GM12878 (cell line): ENCODE data around the gene TRNT1. TPM values are rescaled to one million over a fixed set of nuclear protein-coding genes. Genes with fewer than 3 reads are reported as not detected.

ENCODE experiments used
- ATAC-seq: fragments of 200-7000 bp; cut with Tn5 transposase; 3 replicates; pipeline ENCODE4 v1.9.1; 2020; ENCODE audit warnings: mild to moderate bottlenecking, moderate library complexity
- BruUV-seq: library from RNA; stranded (reverse); fragments of 400-500 nt; replicated peaks from 2 replicates; lab custom pipeline; 2021; lab: Mats Ljungman, UMichigan
- CTCF ChIA-PET: fragments of 300-600 bp; sonication (Branson Sonifier 250); formaldehyde crosslinking; extraction: SDS; loops from one replicate; lab custom pipeline; 2021; ENCODE audit warnings: inconsistent platforms; lab: Yijun Ruan, JAX
- POLR2A ChIA-PET: fragments of 350-600 bp; formaldehyde crosslinking; extraction: SDS; loops from one replicate; lab custom pipeline; 2021; ENCODE audit warnings: inconsistent platforms; lab: Charles Lee
- RAD21 ChIA-PET: fragments of 300-600 bp; sonication (Branson Sonifier 250); formaldehyde crosslinking; loops from one replicate; lab custom pipeline; 2023; ENCODE audit warnings: antibody characterized with exemption; ENCODE audit not compliant: unreplicated experiment; lab: Charles Lee
- SMC1A ChIA-PET: fragments of 300-600 bp; sonication (Branson Sonifier 250); formaldehyde crosslinking; loops from one replicate; lab custom pipeline; 2023; ENCODE audit not compliant: unreplicated experiment, uncharacterized antibody; lab: Charles Lee
- DNase-seq: peaks from one replicate; pipeline ENCODE4 v3.0.0-alpha.2; 2011; ENCODE audit warnings: low read depth, low spot score
- FAIRE-seq: peaks from 3 replicates; lab custom pipeline; 2011; peaks lifted over from hg19 to GRCh38; lab: Jason Lieb, UNC
- H2AFZ ChIP-seq: 2 replicates; pipeline ENCODE4 v1.6.0; 2011; ENCODE audit warnings: low read depth, low read length, control low read depth; ENCODE audit not compliant: control insufficient read depth
- H3K27ac ChIP-seq: 2 replicates; pipeline ENCODE4 v1.5.1; 2011; ENCODE audit warnings: control low read depth; ENCODE audit not compliant: control insufficient read depth, insufficient read depth
- H3K27me3 ChIP-seq, 2 experiments: replicated peaks in 1 of 2; 2 replicates each; pipeline versions ENCODE4 v1.6.0 to v1.6.1; 2011; ENCODE audit warnings: low read length in 1 of 2; ENCODE audit not compliant: control insufficient read depth in 2 of 2, insufficient read depth in 2 of 2
- H3K36me3 ChIP-seq, 2 experiments: 2 replicates each; pipeline ENCODE4 v1.5.1; 2011; ENCODE audit warnings: low read length in 1 of 2; ENCODE audit not compliant: control insufficient read depth in 2 of 2, insufficient read depth in 2 of 2
- H3K4me1 ChIP-seq: 2 replicates; pipeline ENCODE4 v1.6.1; 2011; ENCODE audit warnings: mild to moderate bottlenecking, low read length, moderate library complexity, mixed read lengths; ENCODE audit not compliant: control insufficient read depth, insufficient read depth
- H3K4me2 ChIP-seq: 2 replicates; pipeline ENCODE4 v1.6.0; 2011; ENCODE audit warnings: control low read depth; ENCODE audit not compliant: control insufficient read depth, insufficient read depth
- H3K4me3 ChIP-seq: fragments of 200-600 bp; sonication (generic); 2 replicates; pipeline ENCODE4 v1.5.1; 2016
- H3K79me2 ChIP-seq: 2 replicates; pipeline ENCODE4 v1.6.0; 2011; ENCODE audit warnings: low read length; ENCODE audit not compliant: control insufficient read depth, insufficient read depth
- H3K9ac ChIP-seq: 2 replicates; pipeline ENCODE4 v1.8.0; 2011; ENCODE audit warnings: low read length, control low read depth, mixed read lengths; ENCODE audit not compliant: control insufficient read depth, insufficient read depth
- H3K9me3 ChIP-seq: replicated peaks from 3 replicates; pipeline ENCODE4 v1.5.1; 2011; ENCODE audit warnings: mild to moderate bottlenecking, low read length; ENCODE audit not compliant: control insufficient read depth, insufficient read depth
- H4K20me1 ChIP-seq: 2 replicates; pipeline ENCODE4 v1.6.0; 2011; ENCODE audit not compliant: control insufficient read depth, insufficient read depth
- HSF1 ChIP-seq: fragments of 150-350 bp; IDR thresholded peaks from 2 replicates; pipeline ENCODE4 v1.6.1; 2014; ENCODE audit warnings: mild to moderate bottlenecking, low read depth, low read length
- MTA3 ChIP-seq: IDR thresholded peaks from 2 replicates; pipeline ENCODE4 v1.6.1; 2012; ENCODE audit warnings: low read length, inconsistent platforms, borderline replicate concordance
- MXI1 ChIP-seq: fragments of 150-350 bp; IDR thresholded peaks from 2 replicates; pipeline ENCODE4 v1.6.1; 2011; ENCODE audit warnings: low read depth, mild to moderate bottlenecking, inconsistent platforms, low read length, improper control_type of control experiment
- NBN ChIP-seq: fragments of 450-650 bp; IDR thresholded peaks from 2 replicates; pipeline ENCODE4 v1.6.1; 2016
- PAX8 ChIP-seq: fragments of 450-650 bp; IDR thresholded peaks from 2 replicates; pipeline ENCODE4 v1.6.1; 2017; ENCODE audit warnings: mild to moderate bottlenecking, moderate library complexity
- TCF3 ChIP-seq: IDR thresholded peaks from 2 replicates; pipeline ENCODE4 v1.6.1; 2012; ENCODE audit warnings: low read depth, mild to moderate bottlenecking, low read length, borderline replicate concordance; ENCODE audit not compliant: insufficient read depth
- ZNF384 ChIP-seq: IDR thresholded peaks from 2 replicates; pipeline ENCODE4 v1.6.1; 2012; ENCODE audit warnings: low read depth, mild to moderate bottlenecking, low read length, improper control_type of control experiment, borderline replicate concordance
- ZSCAN29 ChIP-seq: fragments of 450-650 bp; IDR thresholded peaks from 2 replicates; pipeline ENCODE4 v1.6.1; 2017; ENCODE audit warnings: mild to moderate bottlenecking, moderate library complexity
- ZZZ3 ChIP-seq: IDR thresholded peaks from 2 replicates; pipeline ENCODE4 v1.6.1; 2011; ENCODE audit warnings: low read depth; ENCODE audit not compliant: control insufficient read depth, insufficient read length
- WGBS: methylation state at CpG from one replicate; pipeline ENCODE4 v1.1.6; 2016; ENCODE audit warnings: low lambda C conversion rate; ENCODE audit not compliant: insufficient replicate concordance, insufficient coverage; ENCODE audit errors: missing lambda C conversion rate; 5-methylcytosine and 5-hydroxymethylcytosine counted together
- in situ Hi-C: fragments of 300-500 bp; cut with MboI; formaldehyde crosslinking; loops from 9 replicates; pipeline ENCODE4 v1.14.3; 2018; ENCODE audit warnings: mixed read lengths
- intact Hi-C: fragments of 100-400 bp; cut with micrococcal nuclease; formaldehyde crosslinking; loops from one replicate; pipeline ENCODE4 v1.14.2; 2022; ENCODE audit not compliant: unreplicated experiment
- polyA plus RNA-seq, 11 experiments: library from polyadenylated mRNA; depleted of rRNA in 4 of 11; unstranded in 6 of 11; stranded (reverse) in 5 of 11; fragments of >200 nt; fragmentation: Nextera tagmentation in 4 of 11; fragmentation: Illumina TruSeq in 1 of 11; extraction: Ambion mirVana in 4 of 11; extraction: Trizol in 1 of 11; gene quantifications; 1 replicate in 1 of 11; 2 replicates in 10 of 11; pipeline versions ENCODE4 v1.2.1 to v1.2.3, GENCODE V29; 2011 to 2016; ENCODE audit warnings: inconsistent platforms in 2 of 11, missing spikeins in 2 of 11, low read depth in 1 of 11
- total RNA-seq, 4 experiments: library from RNA; depleted of rRNA in 3 of 4; stranded (reverse); fragments of >200 nt in 3 of 4; fragmentation: Illumina TruSeq in 1 of 4; extraction: Trizol in 1 of 4; gene quantifications; 2 replicates each; pipeline versions ENCODE4 v1.2.1 to v1.2.3, GENCODE V29; 2013 to 2021
- TF ChIP-seq, protein P1 (sequence below): IDR thresholded peaks from 2 replicates; pipeline ENCODE4 v1.6.1; 2011; ENCODE audit warnings: mild to moderate bottlenecking, low read depth, low read length, moderate library complexity; ENCODE audit not compliant: insufficient replicate concordance
- TF ChIP-seq, protein P2 (sequence below): fragments of 450-650 bp; IDR thresholded peaks from 2 replicates; pipeline ENCODE4 v1.6.1; 2016; ENCODE audit warnings: mild to moderate bottlenecking, moderate library complexity, borderline replicate concordance
- TF ChIP-seq, protein P3 (sequence below): IDR thresholded peaks from 2 replicates; pipeline ENCODE4 v1.6.1; 2012; ENCODE audit warnings: low read depth, low read length, improper control_type of control experiment

Gene TRNT1
- total and polyA plus RNA-seq, 10 of the 15 experiments (the other 5 are each of a cell fraction or from before 2014, with no cell fraction given): 28.6 to 54.9 (median 36.6) TPM

GRCh38 chr3:3110299-3110630 lies 16.5 kb upstream of the TRNT1 start, which contains the start of gene IL5RA:
Gene IL5RA, minus strand, starts transcription at chr3:3110374. Its CDS starts 5,390 bp downstream, at chr3:3104984.
- Histone ChIP-seq H3K4me3 (no peak within 1 kb of the TSS), H3K9me3 (no peaks in the 10 kb centered on the region), H3K36me3 (no peaks in the 10 kb centered on the region), H3K4me1 (peaks cover 32% of the 10 kb centered on the region), H3K79me2 (no peaks in the 10 kb centered on the region), H3K27me3 (no peaks in the 10 kb centered on the region), H3K27ac (peak within 1 kb of the TSS; percentile 42; the same call in 1 of the 2 replicates), H3K4me2 (peak within 1 kb of the TSS; percentile 68), H3K9ac (no peak within 1 kb of the TSS), H4K20me1 (no peaks in the 10 kb centered on the region), H2AFZ (peak within 1 kb of the TSS; percentile 30)
- in situ Hi-C loops: no loop called here
- 18% methylated on average over 4 of the region's 4 CpGs for WGBS
- TF ChIP-seq HSF1 (no peak), NBN (no peak), TCF3 (no peak), MXI1 (no peak), MTA3 (no peak), PAX8 (no peak), ZZZ3 (no peak), ZNF384 (no peak), ZSCAN29 (no peak)
- TF ChIP-seq, protein P1, sequence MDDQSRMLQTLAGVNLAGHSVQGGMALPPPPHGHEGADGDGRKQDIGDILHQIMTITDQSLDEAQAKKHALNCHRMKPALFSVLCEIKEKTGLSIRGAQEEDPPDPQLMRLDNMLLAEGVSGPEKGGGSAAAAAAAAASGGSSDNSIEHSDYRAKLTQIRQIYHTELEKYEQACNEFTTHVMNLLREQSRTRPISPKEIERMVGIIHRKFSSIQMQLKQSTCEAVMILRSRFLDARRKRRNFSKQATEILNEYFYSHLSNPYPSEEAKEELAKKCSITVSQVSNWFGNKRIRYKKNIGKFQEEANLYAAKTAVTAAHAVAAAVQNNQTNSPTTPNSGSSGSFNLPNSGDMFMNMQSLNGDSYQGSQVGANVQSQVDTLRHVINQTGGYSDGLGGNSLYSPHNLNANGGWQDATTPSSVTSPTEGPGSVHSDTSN: no peak
- TF ChIP-seq, protein P2, sequence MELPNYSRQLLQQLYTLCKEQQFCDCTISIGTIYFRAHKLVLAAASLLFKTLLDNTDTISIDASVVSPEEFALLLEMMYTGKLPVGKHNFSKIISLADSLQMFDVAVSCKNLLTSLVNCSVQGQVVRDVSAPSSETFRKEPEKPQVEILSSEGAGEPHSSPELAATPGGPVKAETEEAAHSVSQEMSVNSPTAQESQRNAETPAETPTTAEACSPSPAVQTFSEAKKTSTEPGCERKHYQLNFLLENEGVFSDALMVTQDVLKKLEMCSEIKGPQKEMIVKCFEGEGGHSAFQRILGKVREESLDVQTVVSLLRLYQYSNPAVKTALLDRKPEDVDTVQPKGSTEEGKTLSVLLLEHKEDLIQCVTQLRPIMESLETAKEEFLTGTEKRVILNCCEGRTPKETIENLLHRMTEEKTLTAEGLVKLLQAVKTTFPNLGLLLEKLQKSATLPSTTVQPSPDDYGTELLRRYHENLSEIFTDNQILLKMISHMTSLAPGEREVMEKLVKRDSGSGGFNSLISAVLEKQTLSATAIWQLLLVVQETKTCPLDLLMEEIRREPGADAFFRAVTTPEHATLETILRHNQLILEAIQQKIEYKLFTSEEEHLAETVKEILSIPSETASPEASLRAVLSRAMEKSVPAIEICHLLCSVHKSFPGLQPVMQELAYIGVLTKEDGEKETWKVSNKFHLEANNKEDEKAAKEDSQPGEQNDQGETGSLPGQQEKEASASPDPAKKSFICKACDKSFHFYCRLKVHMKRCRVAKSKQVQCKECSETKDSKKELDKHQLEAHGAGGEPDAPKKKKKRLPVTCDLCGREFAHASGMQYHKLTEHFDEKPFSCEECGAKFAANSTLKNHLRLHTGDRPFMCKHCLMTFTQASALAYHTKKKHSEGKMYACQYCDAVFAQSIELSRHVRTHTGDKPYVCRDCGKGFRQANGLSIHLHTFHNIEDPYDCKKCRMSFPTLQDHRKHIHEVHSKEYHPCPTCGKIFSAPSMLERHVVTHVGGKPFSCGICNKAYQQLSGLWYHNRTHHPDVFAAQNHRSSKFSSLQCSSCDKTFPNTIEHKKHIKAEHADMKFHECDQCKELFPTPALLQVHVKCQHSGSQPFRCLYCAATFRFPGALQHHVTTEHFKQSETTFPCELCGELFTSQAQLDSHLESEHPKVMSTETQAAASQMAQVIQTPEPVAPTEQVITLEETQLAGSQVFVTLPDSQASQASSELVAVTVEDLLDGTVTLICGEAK: no peak
- TF ChIP-seq, protein P3, sequence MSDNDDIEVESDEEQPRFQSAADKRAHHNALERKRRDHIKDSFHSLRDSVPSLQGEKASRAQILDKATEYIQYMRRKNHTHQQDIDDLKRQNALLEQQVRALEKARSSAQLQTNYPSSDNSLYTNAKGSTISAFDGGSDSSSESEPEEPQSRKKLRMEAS: no peak
- ChIA-PET RAD21 (no interaction called here), CTCF (no interaction called here), POLR2A (no interaction called here), SMC1A (interaction anchor here (1.5 to 1.6 kb wide), 2 partner anchors 12 to 28 kb away, joined by 4 to 5 read pairs; no protein-coding TSS in a partner anchor)
- ATAC-seq (peak; percentile 62), DNase-seq (no peak), FAIRE-seq (no peak)
- BruUV-seq: no TSS peak
- intact Hi-C loops: no loop called here
